HG03354 (cell line): ENCODE results near the gene DOK7.

Experiments
- ATAC-seq: cut with Tn5 transposase; IDR thresholded peaks from one replicate; pipeline ENCODE4 v1.9.1; 2021; ENCODE audit warnings: mild to moderate bottlenecking; ENCODE audit not compliant: unreplicated experiment, poor library complexity, severe bottlenecking

DOK7 gene

GRCh38 chr4:3471886-3472285, 8.8 kb downstream of the DOK7 start:
- ATAC-seq = no peak

- no peak for ATAC-seq
These were observed 9.5 kb downstream of the DOK7 start for GRCh38 chr4:3472411-3473141.

- ATAC-seq = no peak
These were observed 10.3 kb downstream of the DOK7 start for GRCh38 chr4:3473181-3473950.

GRCh38 chr4:3473996-3474765, 11.1 kb downstream of the DOK7 start:
- no peak for ATAC-seq

- no peak for ATAC-seq
These were observed 12.1 kb downstream of the DOK7 start for GRCh38 chr4:3475041-3475712.

- ATAC-seq = no peak
These were observed 12.7 kb downstream of the DOK7 start for GRCh38 chr4:3475713-3476260.

- no peak for ATAC-seq
These were observed 13.2 kb downstream of the DOK7 start for GRCh38 chr4:3476341-3476747.

GRCh38 chr4:3476936-3477749, 14.0 kb downstream of the DOK7 start:
- ATAC-seq = no peak

- ATAC-seq = no peak
These were observed 14.8 kb downstream of the DOK7 start for GRCh38 chr4:3477750-3478430.

- no peak for ATAC-seq
These were observed 15.6 kb downstream of the DOK7 start for GRCh38 chr4:3478446-3479357.

- no peak for ATAC-seq
These were observed 16.4 kb downstream of the DOK7 start for GRCh38 chr4:3479358-3480101.

GRCh38 chr4:3480528-3481112, 17.5 kb downstream of the DOK7 start:
- no peak for ATAC-seq

- no peak for ATAC-seq
These were observed 18.0 kb downstream of the DOK7 start for GRCh38 chr4:3481113-3481531.

- no peak for ATAC-seq
These were observed 18.8 kb downstream of the DOK7 start for GRCh38 chr4:3481783-3482393.

- no peak for ATAC-seq
These were observed 19.6 kb downstream of the DOK7 start for GRCh38 chr4:3482707-3483106.

GRCh38 chr4:3483471-3483921, 20.4 kb downstream of the DOK7 start:
- ATAC-seq = no peak
